ENCODE data around the gene SUPT3H. TPM values are rescaled to one million over a fixed set of nuclear protein-coding genes. Genes with fewer than 3 reads are reported as not detected.

The SUPT3H gene
- total and polyA plus RNA-seq, 2 donors, result 5.5 to 11.9 TPM

GRCh38 chr6:45256697-45257695 lies 120.7 kb downstream of the SUPT3H start:
- 98% methylated on average over 9 of the region's 9 CpGs for WGBS
- DNase-seq (ENCODE audit: low read depth in 6 of 9, low spot score in 9 of 9), result no peak
- H3K9me3 ChIP-seq (ENCODE audit: control insufficient read depth in 2 of 2, insufficient read depth in 1 of 2, low read length in 1 of 2), result no peaks in the 10 kb centered on the region

DNA sequence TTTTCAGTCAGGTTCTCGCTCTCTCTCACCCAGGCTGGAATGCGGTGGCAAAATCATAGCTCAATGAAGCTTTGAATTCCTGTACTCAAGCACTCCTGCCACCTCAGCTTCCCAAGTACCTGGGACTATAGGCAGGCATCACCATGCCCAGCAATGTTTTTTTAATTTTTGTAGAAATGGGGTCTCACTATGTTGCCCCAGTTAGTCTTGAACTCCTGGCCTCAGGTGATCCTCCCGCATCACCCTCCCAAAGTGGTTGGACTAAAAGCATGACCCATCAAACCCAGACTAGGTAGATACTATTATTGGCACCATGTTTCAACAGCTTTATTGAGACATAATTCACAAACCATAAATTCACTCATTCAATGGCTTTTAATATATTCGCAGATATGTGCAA lies 122.3 kb downstream of the SUPT3H start:
- DNase-seq (ENCODE audit: low read depth in 6 of 9, low spot score in 9 of 9), result no peak
- Histone ChIP-seq H3K36me3 (ENCODE audit: control insufficient read depth in 2 of 2, insufficient read depth in 2 of 2, low read length in 1 of 2) (no peaks in the 10 kb centered on the region), H3K27me3 (ENCODE audit: control insufficient read depth in 2 of 2, insufficient read depth in 1 of 2, low read length in 1 of 2) (no peaks in the 10 kb centered on the region), H3K27ac (ENCODE audit: low read depth in 1 of 2, low read length in 1 of 2) (no peak overlapping the region), H3K4me3 (ENCODE audit: low read length in 2 of 2) (no peak overlapping the region), H3K4me1 (ENCODE audit: control insufficient read depth in 2 of 2, insufficient read depth in 2 of 2, low read length in 2 of 2) (no peaks in the 10 kb centered on the region), H3K9me3 (ENCODE audit: control insufficient read depth in 2 of 2, insufficient read depth in 1 of 2, low read length in 1 of 2) (no peaks in the 10 kb centered on the region)
- 98% methylated on average over 4 of the region's 4 CpGs for WGBS

More at GRCh38 chr6:45256697-45257695, 120.7 kb downstream of the SUPT3H start:
- Histone ChIP-seq H3K27ac (ENCODE audit: low read depth in 1 of 2, low read length in 1 of 2) (no peak overlapping the region), H3K27me3 (ENCODE audit: control insufficient read depth in 2 of 2, insufficient read depth in 1 of 2, low read length in 1 of 2) (no peaks in the 10 kb centered on the region), H3K4me1 (ENCODE audit: control insufficient read depth in 2 of 2, insufficient read depth in 2 of 2, low read length in 2 of 2) (no peaks in the 10 kb centered on the region), H3K36me3 (ENCODE audit: control insufficient read depth in 2 of 2, insufficient read depth in 2 of 2, low read length in 1 of 2) (no peaks in the 10 kb centered on the region), H3K4me3 (ENCODE audit: low read length in 2 of 2) (no peak overlapping the region)

GRCh38 chr6:45254253-45254652 lies 123.5 kb downstream of the SUPT3H start:
- H3K4me1 ChIP-seq (ENCODE audit: control insufficient read depth in 2 of 2, insufficient read depth in 2 of 2, low read length in 2 of 2), result no peaks in the 10 kb centered on the region
- no peaks in the 10 kb centered on the region for H3K9me3 ChIP-seq (ENCODE audit: control insufficient read depth in 2 of 2, insufficient read depth in 1 of 2, low read length in 1 of 2)
- no peak overlapping the region for H3K27ac ChIP-seq (ENCODE audit: low read depth in 1 of 2, low read length in 1 of 2)
- no peak overlapping the region for H3K4me3 ChIP-seq (ENCODE audit: low read length in 2 of 2)
- WGBS, result 98% methylated on average over 1 of the region's 1 CpG
- DNase-seq (ENCODE audit: low read depth in 6 of 9, low spot score in 9 of 9), result no peak
- no peaks in the 10 kb centered on the region for H3K36me3 ChIP-seq (ENCODE audit: control insufficient read depth in 2 of 2, insufficient read depth in 2 of 2, low read length in 1 of 2)
- no peaks in the 10 kb centered on the region for H3K27me3 ChIP-seq (ENCODE audit: control insufficient read depth in 2 of 2, insufficient read depth in 1 of 2, low read length in 1 of 2)

GRCh38 chr6:45253453-45253852 lies 124.3 kb downstream of the SUPT3H start:
- Histone ChIP-seq H3K4me1 (ENCODE audit: control insufficient read depth in 2 of 2, insufficient read depth in 2 of 2, low read length in 2 of 2) (no peaks in the 10 kb centered on the region), H3K27ac (ENCODE audit: low read depth in 1 of 2, low read length in 1 of 2) (no peak overlapping the region), H3K27me3 (ENCODE audit: control insufficient read depth in 2 of 2, insufficient read depth in 1 of 2, low read length in 1 of 2) (no peaks in the 10 kb centered on the region), H3K36me3 (ENCODE audit: control insufficient read depth in 2 of 2, insufficient read depth in 2 of 2, low read length in 1 of 2) (no peaks in the 10 kb centered on the region), H3K4me3 (ENCODE audit: low read length in 2 of 2) (no peak overlapping the region), H3K9me3 (ENCODE audit: control insufficient read depth in 2 of 2, insufficient read depth in 1 of 2, low read length in 1 of 2) (no peaks in the 10 kb centered on the region)
- 93% methylated on average over 6 of the region's 6 CpGs for WGBS
- DNase-seq (ENCODE audit: low read depth in 6 of 9, low spot score in 9 of 9), result no peak

- H3K4me3 ChIP-seq (ENCODE audit: low read length in 2 of 2), result no peak overlapping the region
- H3K27ac ChIP-seq (ENCODE audit: low read depth in 1 of 2, low read length in 1 of 2), result no peak overlapping the region
- WGBS, result 99% methylated on average over 2 of the region's 2 CpGs
- H3K27me3 ChIP-seq (ENCODE audit: control insufficient read depth in 2 of 2, insufficient read depth in 1 of 2, low read length in 1 of 2), result no peaks in the 10 kb centered on the region
- H3K9me3 ChIP-seq (ENCODE audit: control insufficient read depth in 2 of 2, insufficient read depth in 1 of 2, low read length in 1 of 2), result peaks cover 6 to 14% of the 10 kb centered on the region in 2 donors
- no peaks in the 10 kb centered on the region for H3K36me3 ChIP-seq (ENCODE audit: control insufficient read depth in 2 of 2, insufficient read depth in 2 of 2, low read length in 1 of 2)
- H3K4me1 ChIP-seq (ENCODE audit: control insufficient read depth in 2 of 2, insufficient read depth in 2 of 2, low read length in 2 of 2), result no peaks in the 10 kb centered on the region
- DNase-seq (ENCODE audit: low read depth in 6 of 9, low spot score in 9 of 9), result no peak
Observed at GRCh38 chr6:45231660-45232059, 146.1 kb downstream of the SUPT3H start.

GRCh38 chr6:45229416-45229815 lies 148.3 kb downstream of the SUPT3H start:
- no peak overlapping the region for H3K27ac ChIP-seq (ENCODE audit: low read depth in 1 of 2, low read length in 1 of 2)
- H3K4me3 ChIP-seq (ENCODE audit: low read length in 2 of 2), result no peak overlapping the region
- WGBS, result 100% methylated on average over 1 of the region's 1 CpG
- H3K27me3 ChIP-seq (ENCODE audit: control insufficient read depth in 2 of 2, insufficient read depth in 1 of 2, low read length in 1 of 2), result no peaks in the 10 kb centered on the region
- no peaks in the 10 kb centered on the region for H3K4me1 ChIP-seq (ENCODE audit: control insufficient read depth in 2 of 2, insufficient read depth in 2 of 2, low read length in 2 of 2)
- H3K9me3 ChIP-seq (ENCODE audit: control insufficient read depth in 2 of 2, insufficient read depth in 1 of 2, low read length in 1 of 2), result peaks cover 6 to 14% of the 10 kb centered on the region in 2 donors
- H3K36me3 ChIP-seq (ENCODE audit: control insufficient read depth in 2 of 2, insufficient read depth in 2 of 2, low read length in 1 of 2), result no peaks in the 10 kb centered on the region
- no peak for DNase-seq (ENCODE audit: low read depth in 6 of 9, low spot score in 9 of 9)

DNA sequence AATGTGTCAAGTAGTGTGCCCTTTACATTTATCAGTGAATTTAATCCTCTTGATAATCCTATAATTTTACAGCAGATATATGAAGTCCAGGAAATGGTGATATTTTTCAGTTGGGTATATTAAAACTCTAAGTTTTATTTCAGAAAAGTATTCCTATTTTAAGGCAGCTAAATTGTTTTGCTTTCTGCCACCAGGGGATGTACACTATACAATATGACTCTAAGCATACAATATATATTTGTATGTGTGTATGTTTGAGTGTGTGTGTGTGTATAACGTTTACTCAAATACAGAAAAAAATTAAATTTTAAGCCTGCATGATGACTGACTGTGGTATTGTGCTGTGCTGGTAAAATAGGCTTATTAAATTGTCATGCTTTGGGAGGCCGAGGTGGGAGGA lies 151.7 kb downstream of the SUPT3H start:
- H3K36me3 ChIP-seq (ENCODE audit: control insufficient read depth in 2 of 2, insufficient read depth in 2 of 2, low read length in 1 of 2), result no peaks in the 10 kb centered on the region
- no peak for DNase-seq (ENCODE audit: low read depth in 6 of 9, low spot score in 9 of 9)
- no peak overlapping the region for H3K4me3 ChIP-seq (ENCODE audit: low read length in 2 of 2)
- WGBS, result 97% methylated on average over 2 of the region's 2 CpGs
- H3K27me3 ChIP-seq (ENCODE audit: control insufficient read depth in 2 of 2, insufficient read depth in 1 of 2, low read length in 1 of 2), result no peaks in the 10 kb centered on the region
- H3K4me1 ChIP-seq (ENCODE audit: control insufficient read depth in 2 of 2, insufficient read depth in 2 of 2, low read length in 2 of 2), result no peaks in the 10 kb centered on the region
- no peak overlapping the region for H3K27ac ChIP-seq (ENCODE audit: low read depth in 1 of 2, low read length in 1 of 2)
- no peaks in the 10 kb centered on the region for H3K9me3 ChIP-seq (ENCODE audit: control insufficient read depth in 2 of 2, insufficient read depth in 1 of 2, low read length in 1 of 2)

DNA sequence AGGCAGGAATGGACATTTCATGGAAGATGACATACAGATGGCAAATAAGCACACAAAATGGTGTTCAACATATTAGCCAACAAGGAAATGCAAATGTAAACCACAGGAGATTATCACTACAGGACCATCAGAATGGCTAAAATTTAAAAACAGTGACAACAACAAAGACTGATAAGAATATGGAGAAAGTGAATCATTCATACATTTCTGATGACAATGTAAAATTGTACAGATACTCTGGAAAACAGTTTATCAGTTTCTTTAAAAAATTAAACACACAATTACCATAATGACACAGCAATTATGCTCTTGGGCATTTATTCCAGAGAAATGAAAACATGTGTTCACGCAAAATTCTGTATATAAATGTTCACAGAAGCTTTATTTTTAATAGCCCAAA lies 155.4 kb downstream of the SUPT3H start:
- no peak for DNase-seq (ENCODE audit: low read depth in 6 of 9, low spot score in 9 of 9)
- Histone ChIP-seq H3K9me3 (ENCODE audit: control insufficient read depth in 2 of 2, insufficient read depth in 1 of 2, low read length in 1 of 2) (no peaks in the 10 kb centered on the region), H3K36me3 (ENCODE audit: control insufficient read depth in 2 of 2, insufficient read depth in 2 of 2, low read length in 1 of 2) (no peaks in the 10 kb centered on the region), H3K4me3 (ENCODE audit: low read length in 2 of 2) (no peak overlapping the region), H3K27me3 (ENCODE audit: control insufficient read depth in 2 of 2, insufficient read depth in 1 of 2, low read length in 1 of 2) (no peaks in the 10 kb centered on the region), H3K27ac (ENCODE audit: low read depth in 1 of 2, low read length in 1 of 2) (no peak overlapping the region), H3K4me1 (ENCODE audit: control insufficient read depth in 2 of 2, insufficient read depth in 2 of 2, low read length in 2 of 2) (no peaks in the 10 kb centered on the region)
- 100% methylated on average over 1 of the region's 1 CpG for WGBS

DNA sequence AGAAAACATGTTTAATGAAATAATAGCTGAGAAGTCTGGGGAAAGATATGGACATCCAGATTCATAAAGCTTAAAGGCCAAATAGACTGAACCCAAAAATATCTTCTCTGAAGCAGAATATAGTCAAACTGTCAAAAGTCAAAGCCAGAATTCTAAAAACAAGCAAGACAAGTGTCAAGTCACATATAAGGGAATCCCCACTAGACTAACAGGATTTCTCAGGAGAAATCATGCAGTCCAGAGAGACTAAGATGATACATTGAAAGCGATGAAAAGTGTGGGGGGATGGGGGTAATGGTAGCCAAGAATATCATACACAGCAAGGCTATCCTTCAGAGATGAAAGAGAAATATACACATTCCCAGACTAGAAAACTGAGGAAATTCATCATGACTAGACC lies 162.0 kb downstream of the SUPT3H start:
- 98% methylated on average over 1 of the region's 1 CpG for whole genome bisulfite sequencing

More for the DNA sequence above, 162.0 kb downstream of the SUPT3H start:
- DNase-seq (ENCODE audit: low read depth in 6 of 9, low spot score in 9 of 9), result no peak
- H3K4me3 ChIP-seq (ENCODE audit: low read length in 2 of 2), result no peak overlapping the region
- H3K27ac ChIP-seq (ENCODE audit: low read depth in 1 of 2, low read length in 1 of 2), result no peak overlapping the region
- no peaks in the 10 kb centered on the region for H3K36me3 ChIP-seq (ENCODE audit: control insufficient read depth in 2 of 2, insufficient read depth in 2 of 2, low read length in 1 of 2)
- H3K4me1 ChIP-seq (ENCODE audit: control insufficient read depth in 2 of 2, insufficient read depth in 2 of 2, low read length in 2 of 2), result no peaks in the 10 kb centered on the region
- peaks cover 0 to 6% of the 10 kb centered on the region in 2 donors for H3K9me3 ChIP-seq (ENCODE audit: control insufficient read depth in 2 of 2, insufficient read depth in 1 of 2, low read length in 1 of 2)
- H3K27me3 ChIP-seq (ENCODE audit: control insufficient read depth in 2 of 2, insufficient read depth in 1 of 2, low read length in 1 of 2), result no peaks in the 10 kb centered on the region
